ENCODE measurements around the gene CMSS1. TPM values are rescaled to one million over a fixed set of nuclear protein-coding genes. Genes with fewer than 3 reads are reported as not detected.

Gene CMSS1
- total RNA-seq, 1 donor from 2014 or later, result 28.4 TPM

DNA sequence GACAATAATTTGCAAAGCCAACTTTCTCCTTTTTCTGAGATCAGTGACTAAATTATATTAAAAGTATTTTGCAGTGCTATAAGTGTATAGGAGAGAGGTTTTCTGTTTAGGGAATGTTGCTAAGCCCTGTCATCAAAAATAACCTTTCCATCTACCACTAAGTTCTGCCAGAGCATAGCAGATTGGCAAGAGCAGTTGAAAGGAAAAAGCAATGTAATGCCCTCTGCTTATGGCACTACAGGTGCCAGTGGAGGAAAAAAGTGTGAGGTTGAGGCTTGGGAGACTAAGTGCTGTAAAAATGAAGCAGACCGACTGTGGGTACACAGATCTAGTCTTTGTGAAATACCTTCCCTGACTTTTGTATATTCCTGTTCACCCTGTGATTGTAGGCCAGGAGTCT, 285.1 kb downstream of the CMSS1 start:
- H3K4me3 ChIP-seq (ENCODE audit: low read depth, low read length), result no peak overlapping the region
- no peak for DNase-seq (ENCODE audit: low read depth)
- TF ChIP-seq, protein P1, sequence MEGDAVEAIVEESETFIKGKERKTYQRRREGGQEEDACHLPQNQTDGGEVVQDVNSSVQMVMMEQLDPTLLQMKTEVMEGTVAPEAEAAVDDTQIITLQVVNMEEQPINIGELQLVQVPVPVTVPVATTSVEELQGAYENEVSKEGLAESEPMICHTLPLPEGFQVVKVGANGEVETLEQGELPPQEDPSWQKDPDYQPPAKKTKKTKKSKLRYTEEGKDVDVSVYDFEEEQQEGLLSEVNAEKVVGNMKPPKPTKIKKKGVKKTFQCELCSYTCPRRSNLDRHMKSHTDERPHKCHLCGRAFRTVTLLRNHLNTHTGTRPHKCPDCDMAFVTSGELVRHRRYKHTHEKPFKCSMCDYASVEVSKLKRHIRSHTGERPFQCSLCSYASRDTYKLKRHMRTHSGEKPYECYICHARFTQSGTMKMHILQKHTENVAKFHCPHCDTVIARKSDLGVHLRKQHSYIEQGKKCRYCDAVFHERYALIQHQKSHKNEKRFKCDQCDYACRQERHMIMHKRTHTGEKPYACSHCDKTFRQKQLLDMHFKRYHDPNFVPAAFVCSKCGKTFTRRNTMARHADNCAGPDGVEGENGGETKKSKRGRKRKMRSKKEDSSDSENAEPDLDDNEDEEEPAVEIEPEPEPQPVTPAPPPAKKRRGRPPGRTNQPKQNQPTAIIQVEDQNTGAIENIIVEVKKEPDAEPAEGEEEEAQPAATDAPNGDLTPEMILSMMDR (conservative IDR thresholded peaks at IDR 0.05; ENCODE audit: low read depth, low read length), result no peak

GRCh38 chr3:100103558-100104441, 286.1 kb downstream of the CMSS1 start:
- no peak overlapping the region for H3K4me3 ChIP-seq (ENCODE audit: low read depth, low read length)
- TF ChIP-seq, protein P1 (conservative IDR thresholded peaks at IDR 0.05; ENCODE audit: low read depth, low read length), result no peak

GRCh38 chr3:100104442-100104798, 286.8 kb downstream of the CMSS1 start:
- no peak for DNase-seq (ENCODE audit: low read depth)
- no peak overlapping the region for H3K4me3 ChIP-seq (ENCODE audit: low read depth, low read length)
- TF ChIP-seq, protein P1 (conservative IDR thresholded peaks at IDR 0.05; ENCODE audit: low read depth, low read length), result no peak

More at GRCh38 chr3:100103558-100104441, 286.1 kb downstream of the CMSS1 start:
- DNase-seq (ENCODE audit: low read depth), result no peak

- H3K4me3 ChIP-seq (ENCODE audit: low read depth, low read length), result no peak overlapping the region
- TF ChIP-seq, protein P1 (conservative IDR thresholded peaks at IDR 0.05; ENCODE audit: low read depth, low read length), result no peak
- DNase-seq (ENCODE audit: low read depth), result no peak
Observed at GRCh38 chr3:100104817-100105413, 287.3 kb downstream of the CMSS1 start.

- TF ChIP-seq, protein P1 (conservative IDR thresholded peaks at IDR 0.05; ENCODE audit: low read depth, low read length), result no peak
- H3K4me3 ChIP-seq (ENCODE audit: low read depth, low read length), result no peak overlapping the region
- DNase-seq (ENCODE audit: low read depth), result no peak
Observed at GRCh38 chr3:100105501-100105900, 287.8 kb downstream of the CMSS1 start.

- DNase-seq (ENCODE audit: low read depth), result no peak
- TF ChIP-seq, protein P1 (conservative IDR thresholded peaks at IDR 0.05; ENCODE audit: low read depth, low read length), result no peak
Observed at GRCh38 chr3:100106094-100106493, 288.4 kb downstream of the CMSS1 start.

More at GRCh38 chr3:100106094-100106493, 288.4 kb downstream of the CMSS1 start:
- H3K4me3 ChIP-seq (ENCODE audit: low read depth, low read length), result no peak overlapping the region

Measured in epithelial cell of proximal tubule (primary cell).